ENCODE measurements around the gene MADCAM1.

The MADCAM1 gene

DNA sequence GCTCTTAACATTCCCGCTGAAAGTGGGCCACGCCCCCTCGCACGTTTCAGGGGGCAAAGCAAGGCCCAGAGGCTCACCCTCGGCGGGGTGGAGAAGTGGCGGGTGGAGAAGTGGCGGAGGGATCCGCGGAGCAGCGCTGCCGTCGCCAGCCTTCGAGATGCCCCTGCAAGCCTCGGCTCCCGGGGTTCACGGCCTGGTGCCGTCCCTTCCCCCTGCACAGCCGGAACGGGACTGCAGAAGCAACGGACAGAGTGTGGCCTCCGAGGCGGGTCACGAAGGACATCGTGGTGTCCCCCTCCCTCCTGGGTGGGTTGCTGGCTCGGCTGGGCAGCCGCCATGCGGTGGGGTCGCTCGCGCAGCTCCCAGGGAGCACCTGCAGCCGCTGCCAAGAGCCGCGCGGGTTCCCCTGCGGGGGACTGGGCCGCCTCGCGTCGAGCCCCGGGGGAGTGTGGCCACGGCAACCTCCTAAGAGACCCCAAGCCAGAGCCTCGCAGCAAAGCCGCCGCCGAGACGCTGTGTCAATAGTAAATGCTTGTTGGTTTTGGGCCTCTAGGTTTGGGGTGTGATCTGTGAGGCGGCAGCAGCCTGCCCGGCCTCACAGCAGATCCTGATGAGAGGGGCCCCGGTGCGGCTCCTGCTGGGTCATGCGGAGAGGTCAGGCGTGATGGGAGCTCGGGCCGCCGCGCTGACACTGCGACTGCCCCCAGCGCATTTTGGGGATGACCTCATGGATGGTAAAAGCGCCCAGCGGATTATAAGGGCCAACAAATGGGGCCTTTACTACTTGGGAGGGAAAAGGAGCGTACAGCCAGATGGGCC is 16.5 kb downstream of the MADCAM1 start:
- no peak for DNase-seq (ENCODE audit: low read depth)
- TF ChIP-seq, protein P1, sequence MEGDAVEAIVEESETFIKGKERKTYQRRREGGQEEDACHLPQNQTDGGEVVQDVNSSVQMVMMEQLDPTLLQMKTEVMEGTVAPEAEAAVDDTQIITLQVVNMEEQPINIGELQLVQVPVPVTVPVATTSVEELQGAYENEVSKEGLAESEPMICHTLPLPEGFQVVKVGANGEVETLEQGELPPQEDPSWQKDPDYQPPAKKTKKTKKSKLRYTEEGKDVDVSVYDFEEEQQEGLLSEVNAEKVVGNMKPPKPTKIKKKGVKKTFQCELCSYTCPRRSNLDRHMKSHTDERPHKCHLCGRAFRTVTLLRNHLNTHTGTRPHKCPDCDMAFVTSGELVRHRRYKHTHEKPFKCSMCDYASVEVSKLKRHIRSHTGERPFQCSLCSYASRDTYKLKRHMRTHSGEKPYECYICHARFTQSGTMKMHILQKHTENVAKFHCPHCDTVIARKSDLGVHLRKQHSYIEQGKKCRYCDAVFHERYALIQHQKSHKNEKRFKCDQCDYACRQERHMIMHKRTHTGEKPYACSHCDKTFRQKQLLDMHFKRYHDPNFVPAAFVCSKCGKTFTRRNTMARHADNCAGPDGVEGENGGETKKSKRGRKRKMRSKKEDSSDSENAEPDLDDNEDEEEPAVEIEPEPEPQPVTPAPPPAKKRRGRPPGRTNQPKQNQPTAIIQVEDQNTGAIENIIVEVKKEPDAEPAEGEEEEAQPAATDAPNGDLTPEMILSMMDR (IDR thresholded peaks at IDR 0.05; ENCODE audit: insufficient read depth, low read depth, low read length, missing control alignments): no peak
- no peak overlapping the region for H3K4me3 ChIP-seq (ENCODE audit: low read length)

DNA sequence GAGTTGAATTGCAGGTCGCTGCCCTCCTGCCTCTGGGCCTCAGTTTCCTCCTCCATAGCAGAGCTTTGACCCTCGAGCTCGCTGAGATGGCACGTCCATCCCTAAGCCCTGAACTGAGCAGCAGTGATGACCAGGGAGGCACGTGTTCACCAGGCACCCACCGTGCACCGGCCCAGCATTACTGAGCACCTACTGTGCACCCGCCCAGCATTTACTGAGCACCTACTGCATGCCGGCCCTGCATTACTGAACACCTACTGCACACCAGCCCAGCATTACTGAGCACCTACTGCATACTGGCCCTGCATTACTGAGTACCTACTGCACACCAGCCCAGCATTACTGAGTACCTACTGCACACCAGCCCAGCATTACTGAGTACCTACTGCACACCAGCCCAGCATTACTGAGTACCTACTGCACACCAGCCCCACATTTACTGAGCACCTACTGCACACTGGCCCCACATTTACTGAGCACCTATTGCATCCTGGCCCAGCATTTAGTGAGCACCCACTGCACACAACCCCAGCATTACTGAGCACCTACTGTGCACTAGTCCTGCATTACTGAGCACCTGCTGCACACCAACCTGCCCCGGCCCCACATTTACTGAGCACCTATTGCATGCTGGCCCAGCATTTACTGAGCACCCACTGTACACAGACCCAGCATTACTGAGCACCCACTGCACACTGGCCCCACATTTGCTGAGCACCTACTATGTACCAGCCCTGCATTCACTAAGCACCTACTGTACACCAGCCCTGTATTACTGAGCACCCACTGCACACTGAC is 17.3 kb downstream of the MADCAM1 start:
- TF ChIP-seq, protein P1 (IDR thresholded peaks at IDR 0.05; ENCODE audit: insufficient read depth, low read depth, low read length, missing control alignments): no peak
- DNase-seq (ENCODE audit: low read depth): no peak
- no peak overlapping the region for H3K4me3 ChIP-seq (ENCODE audit: low read length)

DNA sequence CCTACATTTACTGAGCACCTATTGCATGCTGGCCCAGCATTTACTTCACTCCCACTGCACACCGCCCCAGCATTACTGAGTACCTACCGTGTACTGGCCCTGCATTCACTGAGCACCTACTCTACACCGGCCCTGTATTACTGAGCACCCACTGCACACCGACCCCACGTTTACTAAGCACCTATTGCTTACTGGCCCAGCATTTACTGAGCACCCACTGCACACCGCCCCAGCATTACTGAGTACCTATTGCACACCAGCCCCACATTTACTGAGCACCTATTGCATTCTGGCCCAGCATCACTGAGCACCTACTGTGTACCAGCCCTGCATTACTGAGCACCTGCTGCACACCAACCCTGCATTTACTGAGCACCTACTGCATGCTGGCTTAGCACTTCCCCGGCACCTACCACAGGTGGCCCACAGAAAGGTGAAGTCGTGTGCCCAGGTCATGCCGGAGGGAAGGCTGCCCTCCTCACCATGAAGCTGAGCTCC is 17.9 kb downstream of the MADCAM1 start:
- TF ChIP-seq, protein P1 (IDR thresholded peaks at IDR 0.05; ENCODE audit: insufficient read depth, low read depth, low read length, missing control alignments): no peak
- DNase-seq (ENCODE audit: low read depth): no peak
- no peak overlapping the region for H3K4me3 ChIP-seq (ENCODE audit: low read length)

DNA sequence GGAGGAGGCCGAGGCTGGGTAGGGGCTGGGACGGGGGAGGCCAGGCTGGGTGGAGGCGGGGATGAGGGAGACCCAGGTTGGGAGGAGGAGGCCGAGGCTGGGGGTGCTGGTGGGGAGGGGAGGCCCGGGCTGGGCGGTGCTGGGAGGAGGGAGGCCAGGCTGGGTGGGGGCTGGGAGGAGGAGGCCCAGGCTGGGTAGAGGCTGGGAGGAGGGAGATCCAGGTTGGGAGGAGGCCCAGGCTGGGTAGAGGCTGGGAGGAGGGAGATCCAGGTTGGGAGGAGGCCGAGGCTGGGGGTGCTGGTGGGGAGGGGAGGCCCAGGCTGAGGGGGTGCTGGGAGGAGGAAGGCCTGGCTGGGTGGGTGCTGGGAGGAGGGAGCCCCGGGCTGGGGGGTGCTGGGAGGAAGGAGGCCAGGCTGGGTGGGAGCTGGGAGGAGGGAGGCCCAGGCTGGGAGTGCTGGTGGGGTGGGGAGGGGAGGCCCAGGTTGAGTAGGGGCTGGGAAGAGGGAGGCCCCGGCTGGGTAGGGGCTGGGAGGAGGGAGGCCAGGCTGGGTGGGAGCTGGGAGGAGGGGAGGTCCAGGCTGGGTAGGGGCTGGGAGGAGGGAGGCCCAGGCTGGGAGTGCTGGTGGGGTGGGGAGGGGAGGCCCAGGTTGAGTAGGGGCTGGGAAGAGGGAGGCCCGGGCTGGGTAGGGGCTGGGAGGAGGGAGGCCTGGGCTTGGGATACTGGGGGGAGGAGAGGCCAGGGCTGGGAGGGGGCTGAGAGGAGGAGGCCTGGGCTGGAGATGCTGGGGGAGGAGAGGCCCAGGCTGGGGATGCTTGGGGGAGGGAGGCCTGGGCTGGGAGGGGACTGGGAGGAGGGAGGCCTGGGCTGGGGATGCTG is 21.7 kb downstream of the MADCAM1 start:
- TF ChIP-seq, protein P1 (IDR thresholded peaks at IDR 0.05; ENCODE audit: insufficient read depth, low read depth, low read length, missing control alignments): no peak
- no peak for DNase-seq (ENCODE audit: low read depth)

DNA sequence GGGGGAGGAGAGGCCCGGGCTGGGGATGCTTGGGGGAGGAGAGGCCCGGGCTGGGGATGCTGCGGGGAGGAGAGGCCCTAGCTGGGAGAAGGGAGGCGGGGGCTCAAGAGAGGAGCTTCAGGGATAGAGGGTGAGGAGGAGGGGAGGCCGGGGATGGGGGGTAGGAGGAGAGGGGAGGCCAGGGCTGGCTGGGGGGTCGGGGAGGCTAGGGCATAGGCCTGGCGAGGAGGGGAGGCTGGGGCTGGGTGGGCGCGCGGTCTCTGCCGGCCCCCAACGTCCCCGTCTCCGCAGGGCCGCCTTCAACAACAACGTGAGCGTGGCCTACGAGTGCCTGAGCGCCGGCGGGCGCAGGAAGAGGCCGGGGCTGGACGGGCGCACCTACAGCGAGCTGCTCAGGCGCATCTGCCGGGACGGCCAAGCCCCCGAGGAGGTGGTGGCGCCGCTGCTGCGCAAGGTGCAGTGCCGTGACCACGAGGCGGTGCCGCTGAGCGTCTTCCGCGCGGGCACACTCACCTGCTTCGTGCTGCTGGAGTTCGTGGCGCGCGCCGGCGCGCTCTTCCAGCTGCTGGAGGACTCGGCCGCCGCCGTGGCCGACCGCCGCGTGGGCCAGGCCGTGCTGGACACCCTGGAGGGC is 22.4 kb downstream of the MADCAM1 start:
- no peak overlapping the region for H3K4me3 ChIP-seq (ENCODE audit: low read length)
- DNase-seq (ENCODE audit: low read depth): peak; percentile 43
- TF ChIP-seq, protein P1 (IDR thresholded peaks at IDR 0.05; ENCODE audit: insufficient read depth, low read depth, low read length, missing control alignments): peak; percentile 17

More for the DNA sequence above, 21.7 kb downstream of the MADCAM1 start:
- no peak overlapping the region for H3K4me3 ChIP-seq (ENCODE audit: low read length)

DNA sequence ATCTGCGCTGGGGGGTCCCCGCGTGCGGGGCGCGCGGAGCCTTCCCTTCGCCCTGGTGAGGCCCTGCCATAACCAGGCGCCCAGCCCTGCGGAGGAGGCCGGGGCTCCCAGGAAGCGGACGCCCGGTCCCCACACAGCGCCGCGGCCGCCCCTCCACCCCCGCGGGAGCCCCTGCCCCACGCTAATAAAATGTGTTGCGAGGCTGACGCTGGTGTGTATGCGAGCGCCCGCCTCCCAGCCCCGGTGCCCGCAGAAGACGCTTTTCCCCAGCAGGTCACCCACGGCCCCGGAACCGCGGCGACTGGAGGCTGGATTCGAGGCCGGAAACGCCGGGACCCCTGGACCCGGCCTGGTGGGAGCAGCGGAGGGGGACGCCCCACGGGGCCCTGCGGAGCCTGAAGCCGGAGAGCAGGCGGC is 23.2 kb downstream of the MADCAM1 start:
- DNase-seq (ENCODE audit: low read depth): no peak
- no peak overlapping the region for H3K4me3 ChIP-seq (ENCODE audit: low read length)

More for the DNA sequence above, 23.2 kb downstream of the MADCAM1 start:
- TF ChIP-seq, protein P1 (IDR thresholded peaks at IDR 0.05; ENCODE audit: insufficient read depth, low read depth, low read length, missing control alignments): no peak
